K562 (cell line): ENCODE results near the gene ZBTB2. TPM values are rescaled to one million over a fixed set of nuclear protein-coding genes. Genes with fewer than 3 reads are reported as not detected.

Source experiments
- ATAC-seq: fragments of 200-7000 bp; cut with Tn5 transposase; 3 replicates; pipeline ENCODE4 v1.9.1; 2020; ENCODE audit warnings: moderate library complexity
- BruUV-seq: library from RNA; stranded (reverse); fragments of 400-500 nt; replicated peaks from 2 replicates; lab custom pipeline; 2021; lab: Mats Ljungman, UMichigan
- CTCF ChIA-PET: fragments of 300-600 bp; formaldehyde crosslinking; extraction: SDS; loops from one replicate; lab custom pipeline; 2021; ENCODE audit warnings: low intra/inter-chr PET ratio; lab: Yijun Ruan, JAX
- POLR2A ChIA-PET: fragments of 300-600, 350-650 bp; sonication (Branson Sonifier 250); formaldehyde crosslinking; extraction: SDS; loops from one replicate; lab custom pipeline; 2021; ENCODE audit warnings: antibody characterized with exemption, inconsistent platforms; lab: Yijun Ruan, JAX
- DNase-seq, 4 experiments: peaks; one replicate each; pipeline versions ENCODE4 v3.0.0 to v3.0.0-alpha.2; 2011 to 2018; ENCODE audit warnings: low spot score in 3 of 4, mixed read lengths in 3 of 4; ENCODE audit errors: extremely low read depth in 1 of 4
- FAIRE-seq: peaks from 2 replicates; lab custom pipeline; 2011; peaks lifted over from hg19 to GRCh38; lab: Jason Lieb, UNC
- H2AFZ ChIP-seq: 2 replicates; pipeline ENCODE4 v1.6.0; 2011; ENCODE audit warnings: low read depth, low read length, control low read depth, inconsistent platforms
- H3K27ac ChIP-seq: fragments of 200-600 bp; 3 replicates; pipeline ENCODE4 v1.8.0; 2011; ENCODE audit warnings: low read depth, mild to moderate bottlenecking, control low read depth, inconsistent platforms, low read length, moderate library complexity, mixed read lengths; ENCODE audit errors: extremely low read depth
- H3K27me3 ChIP-seq, 2 experiments: fragments of 300-600 bp in 1 of 2; 2 replicates in 1 of 2; 3 replicates in 1 of 2; pipeline versions ENCODE4 v1.6.0 to v1.8.0; 2011; ENCODE audit warnings: inconsistent platforms in 2 of 2, low read length in 2 of 2, mild to moderate bottlenecking in 1 of 2, mixed read lengths in 1 of 2, moderate library complexity in 1 of 2; ENCODE audit not compliant: control insufficient read depth in 2 of 2, insufficient read depth in 2 of 2
- H3K36me3 ChIP-seq: fragments of 300-600 bp; 3 replicates; pipeline ENCODE4 v1.8.0; 2011; ENCODE audit warnings: mild to moderate bottlenecking, low read length, inconsistent platforms; ENCODE audit not compliant: control insufficient read depth, insufficient read depth
- H3K4me1 ChIP-seq, 2 experiments: fragments of 200-600 bp in 1 of 2; replicated peaks in 1 of 2; 2 replicates in 1 of 2; 3 replicates in 1 of 2; pipeline versions ENCODE4 v1.5.1 to v1.8.0; 2011; ENCODE audit warnings: inconsistent platforms in 2 of 2, low read length in 2 of 2, mild to moderate bottlenecking in 1 of 2, mixed read lengths in 1 of 2, moderate library complexity in 1 of 2; ENCODE audit not compliant: control insufficient read depth in 2 of 2, insufficient read depth in 2 of 2
- H3K4me2 ChIP-seq: 2 replicates; pipeline ENCODE4 v1.6.1; 2011; ENCODE audit warnings: low read length, control low read depth, inconsistent platforms, mixed read lengths; ENCODE audit not compliant: insufficient read depth
- H3K4me3 ChIP-seq: fragments of 200-600 bp; sonication (generic), shearing (Covaris generic); 2 replicates; pipeline ENCODE4 v1.5.1; 2016; ENCODE audit warnings: control low read depth, inconsistent platforms
- H3K79me2 ChIP-seq: fragments of 200-600 bp; 3 replicates; pipeline ENCODE4 v1.8.0; 2011; ENCODE audit warnings: low read length, inconsistent platforms; ENCODE audit not compliant: control insufficient read depth, insufficient read depth
- H3K9ac ChIP-seq, 2 experiments: 2 replicates each; pipeline versions ENCODE4 v1.6.0 to v1.6.1; 2011; ENCODE audit warnings: low read depth in 2 of 2, low read length in 2 of 2, control low read depth in 1 of 2, inconsistent platforms in 1 of 2, mild to moderate bottlenecking in 1 of 2, mixed read lengths in 1 of 2; ENCODE audit not compliant: insufficient read depth in 1 of 2
- H3K9me1 ChIP-seq: one replicate; pipeline ENCODE4 v1.6.0; 2011; ENCODE audit warnings: inconsistent platforms, mild to moderate bottlenecking, low read length, moderate library complexity; ENCODE audit not compliant: control insufficient read depth, insufficient read depth
- H3K9me3 ChIP-seq: replicated peaks from 2 replicates; pipeline ENCODE4 v1.5.1; 2011; ENCODE audit warnings: low read depth, low read length, inconsistent platforms; ENCODE audit not compliant: control insufficient read depth, insufficient read depth
- H4K20me1 ChIP-seq: replicated peaks from 2 replicates; pipeline ENCODE4 v1.6.1; 2011; ENCODE audit warnings: low read length, inconsistent platforms, mixed read lengths; ENCODE audit not compliant: control insufficient read depth, insufficient read depth
- GATA2 ChIP-seq: sonication (generic); formaldehyde crosslinking; IDR thresholded peaks from 2 replicates; pipeline ENCODE4 v1.4.0; 2020; ENCODE audit warnings: mild to moderate bottlenecking, missing genetic modification reagents
- HNRNPH1 ChIP-seq: fragments of 200-400 bp; formaldehyde crosslinking; optimal IDR thresholded peaks from 2 replicates; pipeline ENCODE3; 2017; ENCODE audit warnings: low read depth, mild to moderate bottlenecking, low read length, moderate library complexity
- ILK ChIP-seq: fragments of 450-650 bp; IDR thresholded peaks from 2 replicates; pipeline ENCODE4 v1.6.1; 2016; ENCODE audit warnings: missing genetic modification characterization, low read depth, mild to moderate bottlenecking, missing compliant biosample characterization, moderate library complexity, borderline replicate concordance
- MCM7 ChIP-seq, 2 experiments: fragments of 450-650 bp; IDR thresholded peaks; 2 replicates each; pipeline ENCODE4 v1.6.1; 2016 to 2018
- SAFB ChIP-seq: fragments of 200-400 bp; formaldehyde crosslinking; IDR thresholded peaks from 2 replicates; pipeline ENCODE4 v1.6.1; 2017; ENCODE audit warnings: low read depth, low read length, borderline replicate concordance
- ZNF263 ChIP-seq: sonication (generic); formaldehyde crosslinking; IDR thresholded peaks from 2 replicates; pipeline ENCODE4 v1.8.0; 2022; ENCODE audit warnings: mild to moderate bottlenecking, missing genetic modification reagents, borderline replicate concordance
- WGBS: fragments of 100-300 bp; shearing (Covaris generic); methylation state at CpG from one replicate; pipeline ENCODE4 v1.1.6; 2016; ENCODE audit warnings: low coverage, mixed read lengths; ENCODE audit not compliant: insufficient coverage; ENCODE audit errors: missing lambda C conversion rate; 5-methylcytosine and 5-hydroxymethylcytosine counted together
- in situ Hi-C: fragments of 300-500 bp; cut with MboI; formaldehyde crosslinking; loops from 4 replicates; pipeline ENCODE4 v1.15.0; 2018; ENCODE audit warnings: inconsistent platforms, mixed read lengths
- intact Hi-C: fragments of 100-400 bp; cut with micrococcal nuclease; formaldehyde crosslinking; loops from 2 replicates; pipeline ENCODE4 v1.14.2; 2022
- polyA plus RNA-seq, 8 experiments: library from polyadenylated mRNA; depleted of rRNA in 4 of 8; stranded (reverse) in 5 of 8; unstranded in 3 of 8; fragments of >200 nt; fragmentation: Nextera tagmentation in 2 of 8; fragmentation: Illumina TruSeq in 1 of 8; extraction: Ambion mirVana in 2 of 8; extraction: Trizol in 1 of 8; gene quantifications; 2 replicates each; pipeline versions ENCODE4 v1.2.1 to v1.2.3, GENCODE V29; 2011 to 2014; ENCODE audit warnings: inconsistent platforms in 1 of 8, missing spikeins in 1 of 8
- total RNA-seq, 7 experiments: library from RNA; depleted of rRNA in 6 of 7; stranded (reverse); fragments of >200 nt in 6 of 7; fragmentation: Illumina TruSeq in 2 of 7; extraction: Trizol in 2 of 7; gene quantifications; 2 replicates each; pipeline versions ENCODE4 v1.2.1 to v1.2.3, GENCODE V29; 2011 to 2021; ENCODE audit warnings: low replicate concordance in 1 of 7
- TF ChIP-seq, protein P1 (sequence below): sonication (generic); formaldehyde crosslinking; IDR thresholded peaks from 2 replicates; pipeline ENCODE4 v1.8.0; 2022; ENCODE audit warnings: mild to moderate bottlenecking, missing genetic modification reagents
- TF ChIP-seq, protein P2 (sequence below): fragments of 450-650 bp; formaldehyde crosslinking; IDR thresholded peaks from 2 replicates; pipeline ENCODE4 v1.4.0; 2020; ENCODE audit warnings: mild to moderate bottlenecking, moderate library complexity

Gene ZBTB2
- total and polyA plus RNA-seq, 9 of the 15 experiments (the other 6 are each of a cell fraction or from before 2014, with no cell fraction given), result 5.1 to 26.2 (median 16.4) TPM

DNA sequence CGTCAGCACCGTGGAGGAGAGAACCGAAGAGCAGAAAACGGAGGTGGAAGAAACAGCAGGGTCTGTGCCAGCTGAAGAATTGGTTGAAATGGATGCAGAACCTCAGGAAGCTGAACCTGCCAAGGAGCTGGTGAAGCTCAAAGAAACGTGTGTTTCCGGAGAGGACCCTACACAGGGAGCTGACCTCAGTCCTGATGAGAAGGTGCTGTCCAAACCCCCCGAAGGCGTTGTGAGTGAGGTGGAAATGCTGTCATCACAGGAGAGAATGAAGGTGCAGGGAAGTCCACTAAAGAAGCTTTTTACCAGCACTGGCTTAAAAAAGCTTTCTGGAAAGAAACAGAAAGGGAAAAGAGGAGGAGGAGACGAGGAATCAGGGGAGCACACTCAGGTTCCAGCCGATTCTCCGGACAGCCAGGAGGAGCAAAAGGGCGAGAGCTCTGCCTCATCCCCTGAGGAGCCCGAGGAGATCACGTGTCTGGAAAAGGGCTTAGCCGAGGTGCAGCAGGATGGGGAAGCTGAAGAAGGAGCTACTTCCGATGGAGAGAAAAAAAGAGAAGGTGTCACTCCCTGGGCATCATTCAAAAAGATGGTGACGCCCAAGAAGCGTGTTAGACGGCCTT, 41.6 kb downstream of the ZBTB2 start:
- Histone ChIP-seq H3K27ac (no peak overlapping the region), H3K79me2 (no peaks in the 10 kb centered on the region), H3K4me3 (no peak overlapping the region), H3K4me2 (no peak overlapping the region), H3K9ac (no peak overlapping the region), H3K36me3 (no peaks in the 10 kb centered on the region), H3K9me1 (no peaks in the 10 kb centered on the region), H3K27me3 (peaks cover 64 to 67% of the 10 kb centered on the region in 2 experiments), H3K4me1 (peaks cover 0 to 4% of the 10 kb centered on the region in 2 experiments; a peak in 2 of 5 replicates), H4K20me1 (0 out of 2 replicates have a peak, but pooled peaks cover 4% of the 10 kb centered on the region), H3K9me3 (no peaks in the 10 kb centered on the region), H2AFZ (no peak overlapping the region)
- no TSS peak for BruUV-seq
- FAIRE-seq (no peak), ATAC-seq (peak; percentile 12; the same call in 1 of the 3 replicates), DNase-seq (no peak)
- in situ Hi-C loops, result no loop called here
- ChIA-PET CTCF (no interaction called here), POLR2A (interaction anchor here (0.5 to 1.2 kb wide), 4 partner anchors 10 to 102 kb away, joined by 3 to 5 read pairs (median 3); partner anchors contain the start of gene RMND1)
- intact Hi-C loops, result no loop called here
- 4% methylated on average over 19 of the region's 19 CpGs for WGBS
- TF ChIP-seq, protein P1, sequence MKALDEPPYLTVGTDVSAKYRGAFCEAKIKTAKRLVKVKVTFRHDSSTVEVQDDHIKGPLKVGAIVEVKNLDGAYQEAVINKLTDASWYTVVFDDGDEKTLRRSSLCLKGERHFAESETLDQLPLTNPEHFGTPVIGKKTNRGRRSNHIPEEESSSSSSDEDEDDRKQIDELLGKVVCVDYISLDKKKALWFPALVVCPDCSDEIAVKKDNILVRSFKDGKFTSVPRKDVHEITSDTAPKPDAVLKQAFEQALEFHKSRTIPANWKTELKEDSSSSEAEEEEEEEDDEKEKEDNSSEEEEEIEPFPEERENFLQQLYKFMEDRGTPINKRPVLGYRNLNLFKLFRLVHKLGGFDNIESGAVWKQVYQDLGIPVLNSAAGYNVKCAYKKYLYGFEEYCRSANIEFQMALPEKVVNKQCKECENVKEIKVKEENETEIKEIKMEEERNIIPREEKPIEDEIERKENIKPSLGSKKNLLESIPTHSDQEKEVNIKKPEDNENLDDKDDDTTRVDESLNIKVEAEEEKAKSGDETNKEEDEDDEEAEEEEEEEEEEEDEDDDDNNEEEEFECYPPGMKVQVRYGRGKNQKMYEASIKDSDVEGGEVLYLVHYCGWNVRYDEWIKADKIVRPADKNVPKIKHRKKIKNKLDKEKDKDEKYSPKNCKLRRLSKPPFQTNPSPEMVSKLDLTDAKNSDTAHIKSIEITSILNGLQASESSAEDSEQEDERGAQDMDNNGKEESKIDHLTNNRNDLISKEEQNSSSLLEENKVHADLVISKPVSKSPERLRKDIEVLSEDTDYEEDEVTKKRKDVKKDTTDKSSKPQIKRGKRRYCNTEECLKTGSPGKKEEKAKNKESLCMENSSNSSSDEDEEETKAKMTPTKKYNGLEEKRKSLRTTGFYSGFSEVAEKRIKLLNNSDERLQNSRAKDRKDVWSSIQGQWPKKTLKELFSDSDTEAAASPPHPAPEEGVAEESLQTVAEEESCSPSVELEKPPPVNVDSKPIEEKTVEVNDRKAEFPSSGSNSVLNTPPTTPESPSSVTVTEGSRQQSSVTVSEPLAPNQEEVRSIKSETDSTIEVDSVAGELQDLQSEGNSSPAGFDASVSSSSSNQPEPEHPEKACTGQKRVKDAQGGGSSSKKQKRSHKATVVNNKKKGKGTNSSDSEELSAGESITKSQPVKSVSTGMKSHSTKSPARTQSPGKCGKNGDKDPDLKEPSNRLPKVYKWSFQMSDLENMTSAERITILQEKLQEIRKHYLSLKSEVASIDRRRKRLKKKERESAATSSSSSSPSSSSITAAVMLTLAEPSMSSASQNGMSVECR (CRISPR knock-in tag), result no peak
- no peak for TF ChIP-seq SAFB
- TF ChIP-seq, protein P2, sequence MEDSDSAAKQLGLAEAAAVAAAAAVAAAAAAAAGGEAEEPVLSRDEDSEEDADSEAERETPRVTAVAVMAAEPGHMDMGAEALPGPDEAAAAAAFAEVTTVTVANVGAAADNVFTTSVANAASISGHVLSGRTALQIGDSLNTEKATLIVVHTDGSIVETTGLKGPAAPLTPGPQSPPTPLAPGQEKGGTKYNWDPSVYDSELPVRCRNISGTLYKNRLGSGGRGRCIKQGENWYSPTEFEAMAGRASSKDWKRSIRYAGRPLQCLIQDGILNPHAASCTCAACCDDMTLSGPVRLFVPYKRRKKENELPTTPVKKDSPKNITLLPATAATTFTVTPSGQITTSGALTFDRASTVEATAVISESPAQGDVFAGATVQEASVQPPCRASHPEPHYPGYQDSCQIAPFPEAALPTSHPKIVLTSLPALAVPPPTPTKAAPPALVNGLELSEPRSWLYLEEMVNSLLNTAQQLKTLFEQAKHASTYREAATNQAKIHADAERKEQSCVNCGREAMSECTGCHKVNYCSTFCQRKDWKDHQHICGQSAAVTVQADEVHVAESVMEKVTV (CRISPR knock-in tag), result no peak
- TF ChIP-seq ILK (tag), result no peak
- TF ChIP-seq GATA2 (CRISPR knock-in tag), result no peak
- TF ChIP-seq HNRNPH1, result no peak
- peak; percentile 65; the same call in 1 of the 2 replicates for TF ChIP-seq ZNF263 (CRISPR knock-in tag)
- TF ChIP-seq MCM7 (IDR thresholded peaks at IDR 0.05), result no peak
